NCI-H460 (cell line): Measurements from ENCODE around the gene RASD1. TPM values are rescaled to one million over a fixed set of nuclear protein-coding genes. Genes with fewer than 3 reads are reported as not detected.
"Not testable (repeated sequence)": the region's sequence is repeated elsewhere in the genome, so short reads cannot be mapped to it uniquely, and the experiment has no call there.

Source experiments
- DNase-seq: peaks from one replicate; pipeline ENCODE4 v3.0.0-alpha.2; 2016; ENCODE audit warnings: low read depth; ENCODE audit errors: extremely low read depth
- total RNA-seq: library from RNA; depleted of rRNA; stranded (reverse); fragments of >200 nt; shearing (Covaris generic); gene quantifications from 2 replicates; pipeline ENCODE4 v1.2.3, GENCODE V29; 2014

RASD1 gene
- total RNA-seq, 1 experiment from 2014 or later: 0.94 TPM

- DNase-seq: no peak
Observed at GRCh38 chr17:17479209-17479608, 17.0 kb downstream of the RASD1 start.

DNA sequence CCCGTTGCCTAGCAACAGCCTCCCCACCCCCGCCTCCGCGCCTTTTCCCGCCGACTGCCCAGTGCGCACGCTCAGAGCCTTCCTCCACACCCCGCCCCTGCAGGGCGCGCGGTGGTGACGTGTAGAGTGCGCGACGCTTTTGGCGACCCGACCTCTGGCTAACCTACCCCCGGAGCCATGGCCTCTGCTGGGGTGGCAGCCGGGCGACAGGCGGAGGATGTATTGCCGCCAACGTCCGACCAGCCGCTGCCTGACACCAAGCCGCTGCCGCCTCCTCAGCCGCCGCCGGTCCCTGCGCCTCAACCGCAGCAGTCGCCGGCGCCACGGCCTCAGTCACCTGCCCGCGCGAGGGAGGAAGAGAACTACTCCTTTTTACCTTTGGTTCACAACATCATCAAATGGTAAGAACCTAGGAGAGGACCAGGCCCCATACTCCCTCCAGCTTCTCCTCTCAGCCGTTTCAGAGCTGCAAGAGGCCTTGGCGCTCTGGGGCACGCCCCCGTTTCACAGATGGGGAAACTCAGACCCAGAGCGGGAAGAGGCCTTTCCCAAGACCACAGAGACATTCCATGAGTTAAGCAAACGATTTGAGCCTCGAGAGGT lies 19.2 kb downstream of the RASD1 start, which contains the start of gene MED9:
TSS of gene MED9 (plus strand) at position 136 of the 603 bp plus-strand sequence. CDS start at position 178, 42 bp downstream.
- peak; percentile 90 for DNase-seq

GRCh38 chr17:17474341-17474740 lies 21.9 kb downstream of the RASD1 start:
- no peak for DNase-seq

DNA sequence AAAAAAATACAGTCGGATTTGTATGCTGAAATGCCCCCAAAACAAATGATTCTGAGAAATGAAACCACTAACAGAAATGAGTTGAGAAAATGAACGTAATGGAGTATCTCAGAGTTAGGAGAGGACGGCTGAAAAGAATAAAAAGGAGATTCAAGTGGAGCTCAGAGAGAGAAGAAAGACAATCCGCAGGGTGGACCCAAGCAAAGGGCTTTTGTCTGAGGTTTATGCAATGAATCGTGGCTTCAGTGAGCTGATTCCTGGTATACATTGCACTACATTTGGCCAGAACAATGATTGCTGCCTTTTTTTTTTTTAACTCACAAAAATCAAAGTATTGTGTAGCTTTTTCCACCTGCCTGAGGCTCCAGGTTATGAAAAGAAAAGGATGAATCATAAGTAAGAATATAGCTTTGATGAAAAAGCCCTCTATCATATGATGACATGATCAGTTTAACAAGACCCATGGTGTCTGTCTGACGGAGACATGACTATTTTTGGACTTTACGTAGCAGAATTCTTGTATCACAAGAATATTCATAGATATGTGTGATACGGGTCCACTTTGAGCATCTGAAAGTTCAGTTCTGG lies 23.8 kb downstream of the RASD1 start:
- DNase-seq: no peak

GRCh38 chr17:17469996-17470395 lies 26.2 kb downstream of the RASD1 start:
- no peak for DNase-seq

- DNase-seq: no peak
Observed at GRCh38 chr17:17469358-17469757, 26.8 kb downstream of the RASD1 start.

GRCh38 chr17:17468217-17469010 lies 27.8 kb downstream of the RASD1 start:
- no peak for DNase-seq

- no peak for DNase-seq
Observed at GRCh38 chr17:17467720-17468119, 28.5 kb downstream of the RASD1 start.

- DNase-seq: no peak
Observed at GRCh38 chr17:17467016-17467415, 29.2 kb downstream of the RASD1 start.

DNA sequence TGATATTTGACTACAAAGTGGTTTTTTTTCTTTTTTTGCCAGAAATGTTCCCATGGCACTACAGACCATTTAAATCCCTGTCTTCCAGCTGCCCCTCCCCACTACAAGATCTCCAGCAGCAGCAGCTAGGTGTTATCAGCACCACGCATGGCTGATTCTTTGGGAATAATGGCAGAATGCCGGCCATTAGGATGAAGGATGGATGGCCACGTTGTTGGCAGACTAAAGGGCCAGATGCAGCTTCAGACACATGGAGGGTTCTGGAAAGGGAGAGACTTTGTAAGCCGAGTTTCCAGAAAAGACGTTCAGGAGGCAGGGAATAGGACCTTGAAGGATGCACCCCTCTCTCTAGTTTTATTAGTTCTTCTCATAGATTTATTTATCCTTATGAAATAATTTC lies 29.7 kb downstream of the RASD1 start:
- no peak for DNase-seq

DNA sequence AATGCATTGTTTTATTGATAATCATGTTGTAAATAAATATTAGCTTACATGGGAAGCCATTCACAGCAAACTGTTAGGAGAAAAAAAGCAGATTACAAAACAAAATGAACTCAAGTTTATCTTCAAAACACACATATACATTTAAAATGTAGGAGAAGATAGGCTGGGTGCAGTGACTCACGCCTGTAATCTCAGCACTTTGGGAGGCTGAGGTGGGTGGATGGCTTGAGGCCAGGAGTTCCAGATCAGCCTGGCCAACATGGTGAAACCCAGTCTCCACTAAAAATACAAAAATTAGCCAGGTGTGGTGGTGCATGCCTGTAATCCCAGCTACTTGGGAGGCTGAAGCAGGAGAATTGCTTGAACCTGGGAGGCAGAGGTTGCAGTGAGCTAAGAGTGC lies 30.3 kb downstream of the RASD1 start:
- not testable (repeated sequence) for DNase-seq

DNA sequence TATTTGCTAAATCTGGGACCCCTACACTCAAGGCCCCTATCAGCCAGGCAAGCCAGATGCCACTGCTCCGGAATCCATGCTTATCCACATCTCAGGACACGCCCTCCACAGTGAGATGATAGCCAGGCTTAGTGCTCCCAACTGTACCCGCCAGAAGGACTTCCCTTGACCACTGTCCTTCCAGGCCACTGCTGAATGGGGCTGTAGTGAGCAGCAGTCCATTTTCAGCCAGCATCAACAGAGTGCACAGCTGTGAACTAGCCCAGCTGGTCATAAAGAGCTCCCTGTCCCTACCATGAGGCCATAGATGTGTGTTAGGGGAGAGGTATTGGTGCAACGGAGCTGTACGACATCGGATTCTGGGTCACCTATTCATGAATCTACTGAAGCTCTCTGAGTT lies 32.4 kb downstream of the RASD1 start:
- DNase-seq: no peak

DNA sequence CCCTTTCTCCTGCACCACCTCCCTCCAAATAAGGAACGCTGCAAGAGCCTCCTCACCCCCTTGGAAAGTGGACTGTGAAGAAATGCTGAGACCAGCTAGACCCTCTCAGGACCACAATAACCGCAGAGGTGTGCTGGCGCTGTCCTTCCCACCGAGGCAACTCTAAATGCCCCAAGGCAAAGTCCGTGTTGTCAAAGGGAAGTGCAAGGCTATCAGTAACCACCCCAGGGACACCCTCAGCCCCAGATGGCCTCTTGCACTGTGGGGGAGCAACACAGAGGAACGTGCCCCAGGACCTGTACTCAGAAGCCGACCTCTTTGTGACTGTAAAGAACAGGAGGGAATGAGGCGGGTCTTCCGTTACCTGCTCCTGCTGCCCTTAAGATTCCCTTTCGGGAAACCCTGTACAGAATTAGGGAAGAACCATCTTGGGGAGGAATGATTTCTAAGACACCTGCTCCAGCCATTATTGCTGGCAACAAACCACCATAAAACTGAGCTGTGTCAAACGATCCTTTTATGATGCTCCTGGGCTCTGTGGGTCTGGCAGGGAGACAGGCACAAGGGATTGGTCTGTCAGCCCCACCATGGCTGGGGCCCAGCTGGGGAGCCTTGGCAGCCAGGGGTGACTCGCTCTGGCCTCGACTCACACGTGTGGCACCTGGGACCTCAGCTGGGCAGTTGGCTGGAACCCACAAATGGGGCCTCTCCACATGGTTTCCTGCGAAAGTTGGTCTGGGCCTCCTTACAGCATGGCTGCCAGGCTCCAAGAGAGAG lies 34.0 kb downstream of the RASD1 start:
- no peak for DNase-seq

- no peak for DNase-seq
Observed at GRCh38 chr17:17460038-17460437, 36.2 kb downstream of the RASD1 start.

DNA sequence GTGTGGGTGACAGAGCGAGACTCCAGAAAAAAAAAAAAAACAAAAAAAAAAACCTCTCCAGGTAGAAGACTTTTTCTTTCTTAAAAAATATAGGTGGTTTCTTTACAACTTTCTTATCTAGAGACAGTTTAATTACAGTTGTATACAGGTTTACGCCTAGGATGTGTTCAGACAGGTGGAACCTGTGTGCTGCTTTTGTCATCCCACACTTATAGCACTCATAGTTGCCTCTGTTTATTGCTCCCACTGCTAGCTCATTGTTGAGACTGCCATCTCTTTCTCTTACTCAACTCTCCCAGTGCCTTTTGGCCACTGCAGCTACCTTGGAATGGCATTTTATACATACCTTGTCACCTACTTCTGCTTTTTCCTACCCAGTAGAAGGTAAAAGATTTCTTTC lies 38.5 kb downstream of the RASD1 start:
- DNase-seq: no peak

DNA sequence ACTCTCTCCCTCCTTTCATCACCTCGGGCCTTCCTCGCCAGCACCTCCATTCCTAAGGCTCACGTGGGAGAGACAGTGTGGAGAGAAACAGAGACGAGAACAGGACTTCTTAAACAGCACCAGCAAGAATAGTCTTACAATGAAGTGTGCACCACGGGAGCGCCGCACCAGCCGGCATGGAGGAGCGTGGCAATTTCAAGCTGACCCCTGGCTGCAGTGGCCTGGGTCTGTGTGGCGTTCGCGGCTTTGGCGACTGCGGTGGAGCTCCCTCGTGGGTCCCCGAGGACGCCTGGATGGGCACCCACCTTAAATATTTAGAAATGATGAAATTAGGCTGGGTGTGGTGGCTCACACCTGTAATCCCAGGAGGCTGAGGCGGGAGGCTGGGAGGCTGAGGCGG lies 39.9 kb downstream of the RASD1 start:
- DNase-seq: no peak

DNA sequence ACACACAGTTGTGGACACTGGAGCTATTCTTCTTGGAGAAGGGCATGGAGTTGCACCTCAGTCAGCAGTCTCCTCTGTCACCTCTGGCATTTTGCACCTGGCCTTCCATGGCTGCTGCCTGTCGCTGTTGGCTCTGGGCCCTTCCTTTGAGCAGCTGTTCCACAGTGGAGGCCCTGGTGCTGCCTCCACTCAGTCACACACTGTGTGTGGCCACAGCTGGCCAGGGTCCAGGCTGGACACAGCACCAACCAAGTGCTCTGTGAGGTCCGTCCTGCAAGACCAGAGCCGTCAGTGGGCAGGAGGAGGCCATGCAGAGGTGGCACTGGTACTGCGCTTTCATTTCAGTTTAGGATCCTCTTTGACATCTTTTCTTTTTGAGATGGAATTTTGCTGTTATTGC lies 41.0 kb downstream of the RASD1 start:
- no peak for DNase-seq

- DNase-seq: not testable (repeated sequence)
Observed at GRCh38 chr17:17454700-17455099, 41.5 kb downstream of the RASD1 start.

- DNase-seq: no peak
Observed at GRCh38 chr17:17454276-17454675, 41.9 kb downstream of the RASD1 start.

DNA sequence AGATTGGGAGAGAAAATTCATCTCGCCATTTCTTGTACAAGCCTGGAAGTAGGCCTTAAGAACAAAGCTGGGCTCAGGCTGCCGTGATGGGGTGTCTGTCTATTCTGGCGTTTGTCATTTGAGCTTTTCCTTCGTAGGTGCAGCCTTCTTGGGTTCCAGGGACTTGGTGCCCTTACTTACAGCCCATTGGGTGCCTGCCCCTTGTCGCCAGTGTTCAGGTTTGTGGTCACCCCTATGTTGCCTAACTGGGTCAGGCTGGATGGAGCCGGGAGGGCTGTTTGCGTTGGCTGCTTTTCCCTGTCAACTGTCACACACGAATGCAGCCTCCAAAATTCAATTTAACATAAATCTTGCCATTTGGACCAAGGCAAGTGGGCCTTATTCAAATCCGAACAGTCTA lies 43.1 kb downstream of the RASD1 start:
- no peak for DNase-seq

- DNase-seq: no peak
Observed at GRCh38 chr17:17448723-17449122, 47.5 kb downstream of the RASD1 start.
